GM21360 (cell line): ENCODE results near the gene FYB2.

Experiments used
- ATAC-seq: cut with Tn5 transposase; IDR thresholded peaks from one replicate; pipeline ENCODE4 v1.9.1; 2021; ENCODE audit warnings: mild to moderate bottlenecking, moderate library complexity; ENCODE audit not compliant: unreplicated experiment

Gene FYB2

DNA sequence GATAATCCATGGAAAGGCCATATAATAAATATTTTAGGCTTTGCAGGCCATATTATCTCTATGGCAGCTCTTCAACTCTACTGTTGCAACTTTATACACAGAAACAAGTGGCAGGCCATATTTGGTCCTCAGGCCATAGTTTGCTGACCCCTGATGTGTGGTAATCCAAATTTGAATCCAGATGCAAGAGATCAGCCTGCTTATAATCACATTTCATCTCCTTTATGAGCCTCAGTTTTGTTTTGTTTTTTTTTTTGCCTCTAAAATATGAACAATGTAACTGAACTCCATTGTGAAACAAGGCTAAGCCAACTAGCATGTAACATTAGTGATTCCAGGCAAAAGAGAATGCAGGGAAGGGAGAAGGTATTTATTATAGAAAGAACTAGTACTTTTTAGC, 92.5 kb downstream of the FYB2 start:
- ATAC-seq, result no peak

DNA sequence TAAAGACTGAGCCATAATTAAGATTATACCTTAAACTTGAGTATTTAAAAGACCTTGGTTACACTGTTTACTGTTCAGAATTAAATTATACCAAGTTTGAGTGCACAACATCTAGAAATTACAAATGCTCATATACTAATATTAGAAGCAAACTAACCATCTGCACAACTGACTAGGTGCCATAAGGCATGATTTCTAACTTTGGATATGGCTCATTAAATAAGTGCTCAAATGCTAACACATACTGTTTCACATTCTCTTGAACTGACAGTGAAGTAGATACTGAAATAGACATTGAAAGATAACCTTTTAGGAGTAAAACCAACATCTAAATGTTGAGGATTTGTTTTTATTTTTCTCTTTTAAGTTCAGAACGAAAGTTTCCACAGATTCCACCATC, 100.0 kb downstream of the FYB2 start:
- no peak for ATAC-seq

DNA sequence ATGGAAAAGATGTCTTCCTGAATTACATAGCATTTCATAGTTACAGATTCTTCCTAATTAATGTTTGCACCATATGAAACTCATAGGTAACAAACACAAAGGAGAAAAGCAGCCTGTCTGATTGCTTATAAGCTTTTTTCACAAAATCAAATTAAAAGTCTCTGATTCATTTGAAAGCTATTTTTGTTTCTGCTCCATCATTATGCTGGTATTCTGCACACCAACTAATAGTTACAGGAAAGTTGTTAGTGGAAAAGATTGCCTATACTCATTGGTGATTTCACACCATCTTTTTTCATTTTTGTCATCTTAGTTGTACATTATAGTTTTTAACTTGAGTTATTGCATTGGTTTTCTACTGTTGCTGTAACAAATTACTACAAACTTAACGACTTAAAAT, 104.0 kb downstream of the FYB2 start:
- no peak for ATAC-seq

DNA sequence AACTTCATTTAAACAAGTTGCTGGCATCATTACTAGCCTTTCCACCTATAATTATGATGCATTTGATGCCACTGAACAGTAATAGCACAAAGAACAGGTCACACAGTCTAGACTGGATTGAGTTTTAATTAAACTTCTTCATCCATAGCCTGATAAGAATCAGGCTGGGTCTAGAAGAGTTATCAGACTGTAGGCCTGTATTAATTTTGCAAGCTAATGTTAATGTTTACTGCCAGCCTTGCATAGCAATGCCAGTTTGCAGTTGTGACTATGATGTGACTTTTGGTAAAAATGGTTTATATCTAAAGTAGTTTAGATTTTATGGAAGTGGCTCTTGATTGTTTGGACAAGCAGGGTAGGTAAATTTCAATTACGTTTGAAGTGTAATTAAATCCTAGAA, 106.1 kb downstream of the FYB2 start:
- no peak for ATAC-seq

DNA sequence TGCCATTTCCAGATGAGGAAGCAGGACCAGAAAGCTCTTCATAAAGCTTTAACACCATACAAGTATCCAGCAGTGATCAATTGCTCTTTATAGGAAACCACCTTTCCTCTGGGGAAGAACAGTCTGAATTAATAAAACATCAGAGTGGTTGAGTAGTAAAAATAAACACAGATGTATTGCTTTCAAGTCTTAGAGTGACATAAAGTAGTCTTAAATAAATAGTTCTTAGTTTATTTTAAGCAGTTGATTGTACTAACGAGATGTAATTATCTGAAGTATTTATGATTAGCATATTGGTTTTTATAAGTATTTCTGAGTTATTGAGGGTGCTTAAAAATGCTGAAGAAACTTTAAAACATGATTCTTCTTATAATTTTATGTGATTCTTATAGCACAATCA, 107.1 kb downstream of the FYB2 start:
- no peak for ATAC-seq

DNA sequence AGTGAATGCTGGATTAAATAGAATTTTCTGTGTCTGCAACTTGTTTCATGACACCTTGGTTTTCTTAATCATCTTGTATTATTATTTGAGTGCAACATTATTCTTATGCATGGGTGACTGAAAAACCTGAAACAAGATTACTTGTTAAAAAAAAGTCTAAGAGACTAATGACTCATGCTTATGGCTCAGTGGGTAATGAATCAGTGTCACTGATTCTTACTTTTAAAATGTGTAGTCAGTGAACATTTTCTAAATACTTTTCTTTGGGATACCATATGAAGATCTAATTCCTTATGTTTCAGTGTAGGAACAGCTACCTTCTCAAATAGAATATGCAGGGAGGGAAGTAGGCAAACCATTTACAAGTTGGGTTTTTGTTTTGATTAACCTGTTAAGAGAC, 108.6 kb downstream of the FYB2 start:
- no peak for ATAC-seq

DNA sequence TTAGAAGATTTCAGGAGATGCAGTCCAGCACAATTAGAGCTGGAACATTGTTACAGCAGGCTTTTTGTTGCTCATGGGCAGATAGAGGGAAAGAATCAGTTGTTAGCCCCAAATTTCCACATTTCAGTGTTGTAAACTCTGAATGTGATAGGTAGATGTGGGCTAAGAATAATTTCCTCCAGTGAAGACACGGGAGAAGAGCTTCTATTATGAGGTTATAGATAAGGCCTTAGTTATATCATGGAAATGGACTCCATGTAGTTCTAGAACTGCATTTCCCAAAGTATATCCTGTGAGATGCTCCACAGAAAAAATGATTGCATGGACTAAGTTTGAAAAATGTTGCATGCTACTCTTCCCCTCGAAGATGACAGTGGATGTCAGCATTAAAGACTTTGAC, 109.2 kb downstream of the FYB2 start:
- ATAC-seq, result no peak

DNA sequence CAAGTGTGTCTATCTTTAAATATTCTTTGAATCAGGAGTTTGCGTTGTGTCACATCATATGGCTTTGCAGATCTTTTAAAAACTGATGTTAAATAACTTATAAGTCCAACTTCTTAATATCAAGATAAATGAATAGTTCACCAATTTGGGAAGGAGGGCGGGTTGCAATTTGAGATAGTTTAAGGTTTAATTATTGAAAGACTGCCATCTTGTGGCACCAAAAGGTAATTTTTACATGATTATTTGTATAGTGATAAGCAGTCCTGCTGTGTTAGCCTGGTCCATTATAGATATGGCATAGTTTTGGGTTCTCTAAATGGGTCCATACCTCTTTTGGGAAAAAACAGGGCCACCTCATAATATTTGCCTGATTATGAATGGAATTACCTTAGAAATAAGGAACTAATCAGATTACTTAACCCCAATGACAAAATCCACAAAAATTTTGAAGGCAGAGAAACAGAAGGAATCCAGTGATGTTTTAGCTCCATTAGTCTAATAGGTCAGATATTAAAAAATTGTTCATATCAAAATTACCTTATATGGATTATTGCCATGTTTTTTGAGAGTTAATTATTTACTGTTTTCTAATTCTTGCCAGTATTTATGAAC, 109.8 kb downstream of the FYB2 start:
- ATAC-seq, result no peak

DNA sequence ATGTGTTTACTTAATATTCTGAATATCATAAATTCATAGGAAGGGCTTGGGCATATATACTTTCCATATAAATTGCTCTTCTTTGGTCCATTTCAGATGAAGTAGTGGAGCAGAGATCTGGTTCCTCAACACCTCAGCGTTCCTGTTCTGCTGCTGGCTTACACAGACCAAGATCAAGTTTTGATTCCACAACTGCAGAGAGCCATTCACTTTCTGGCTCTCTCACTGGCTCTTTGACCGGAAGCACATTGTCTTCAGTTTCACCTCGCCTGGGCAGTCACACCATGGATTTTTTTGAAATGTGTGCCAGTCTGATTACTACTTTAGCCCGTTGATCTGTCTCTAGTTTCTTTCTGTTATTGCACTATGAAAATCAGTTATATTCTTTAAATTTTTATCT, 111.8 kb downstream of the FYB2 start:
- ATAC-seq, result no peak

DNA sequence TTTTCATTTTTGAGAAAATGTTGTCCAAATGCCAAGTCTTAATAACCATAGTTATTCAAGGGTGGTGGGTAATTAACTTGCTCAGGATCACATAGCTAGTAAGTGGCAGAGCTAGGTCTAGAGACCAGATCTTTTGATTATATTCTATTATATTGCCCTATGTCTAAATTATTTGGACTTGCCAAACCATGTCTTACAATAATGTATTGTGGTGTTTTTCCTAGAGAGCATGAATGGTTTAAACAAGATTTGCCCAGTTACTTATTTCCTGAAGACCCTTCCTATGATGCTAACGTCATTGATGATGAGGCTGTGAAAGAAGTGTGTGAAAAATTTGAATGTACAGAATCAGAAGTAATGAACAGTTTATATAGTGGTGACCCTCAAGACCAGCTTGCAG, 115.5 kb downstream of the FYB2 start:
- ATAC-seq, result no peak

DNA sequence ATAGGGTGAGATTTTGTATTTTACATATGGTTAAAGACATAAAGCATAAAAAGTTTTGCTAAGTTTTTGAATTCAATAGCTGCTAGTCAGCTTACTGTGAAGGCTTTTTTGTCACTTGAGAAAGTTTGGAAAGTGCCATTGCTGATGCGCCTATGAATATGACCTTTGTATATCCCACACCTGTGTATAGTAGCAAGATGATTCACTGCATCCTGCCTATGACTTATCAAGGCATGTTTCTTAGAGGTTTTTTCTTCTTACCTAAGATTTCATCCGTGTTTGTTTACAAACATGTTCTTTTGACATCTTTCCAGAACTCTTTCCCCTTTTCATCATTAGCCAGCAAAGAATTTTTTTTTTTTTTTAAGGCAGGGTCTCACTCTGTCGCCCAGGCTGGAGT, 122.5 kb downstream of the FYB2 start:
- ATAC-seq, result no peak

DNA sequence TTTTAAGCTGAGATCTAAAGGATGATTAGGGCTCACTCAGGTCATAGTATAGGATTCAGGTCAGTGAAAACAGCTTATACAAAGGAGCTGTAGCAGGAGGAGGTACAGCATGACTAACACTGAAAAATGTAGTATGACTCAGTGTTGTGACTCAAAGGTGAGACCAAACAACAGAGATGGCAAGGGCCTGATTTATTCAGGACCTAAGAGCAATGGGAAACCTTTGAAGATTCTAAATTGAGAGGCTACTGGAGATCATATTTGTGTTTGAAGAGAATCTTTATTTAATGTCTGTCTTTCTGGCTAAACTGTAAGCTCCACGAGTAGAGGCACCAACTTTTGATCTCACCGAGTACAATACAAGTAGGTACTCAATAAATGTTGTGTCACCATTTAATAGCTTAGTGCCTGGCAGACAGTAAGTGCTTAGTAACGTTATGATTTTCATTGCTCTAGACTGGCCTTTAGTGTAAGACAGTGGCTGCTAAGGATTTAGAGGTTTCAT, 130.6 kb downstream of the FYB2 start:
- peak; percentile 77 for ATAC-seq

DNA sequence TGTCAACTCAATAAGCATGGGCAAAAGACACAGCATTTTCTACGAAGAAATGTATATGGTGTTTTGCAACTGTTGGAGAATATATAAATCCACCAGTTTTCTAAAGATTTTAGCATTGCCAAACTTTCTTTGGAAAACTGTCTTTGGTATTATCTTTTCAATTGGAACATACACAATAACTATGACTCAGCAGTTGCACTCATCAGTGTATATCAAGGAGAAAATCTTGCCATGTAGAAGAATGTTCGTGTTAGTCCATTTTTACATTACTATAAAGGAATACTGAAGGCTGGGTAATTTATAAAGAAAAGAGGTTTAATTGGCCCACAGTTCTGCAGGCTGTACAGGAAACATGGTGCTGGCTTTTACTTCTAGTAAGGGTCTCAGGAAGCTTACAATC, 133.0 kb downstream of the FYB2 start:
- ATAC-seq, result no peak

DNA sequence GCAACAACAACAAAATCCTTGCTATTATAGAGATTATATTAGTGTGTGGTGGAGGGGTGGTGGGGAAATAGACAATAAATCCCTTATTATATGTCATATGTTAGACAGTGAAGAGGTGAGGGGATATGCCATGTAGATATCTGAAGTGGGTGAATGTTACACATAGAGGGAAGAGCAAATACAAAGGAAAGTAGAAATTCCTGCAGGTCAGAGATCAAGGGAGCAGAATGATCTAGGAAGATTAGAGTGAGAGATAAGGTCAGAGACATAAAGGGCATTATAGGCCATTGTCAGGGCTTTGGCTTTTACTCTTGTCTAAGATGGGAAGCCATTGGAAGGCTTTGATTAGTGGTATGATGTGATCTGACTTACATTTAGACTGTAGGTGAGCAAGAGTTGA, 135.6 kb downstream of the FYB2 start:
- ATAC-seq, result no peak

DNA sequence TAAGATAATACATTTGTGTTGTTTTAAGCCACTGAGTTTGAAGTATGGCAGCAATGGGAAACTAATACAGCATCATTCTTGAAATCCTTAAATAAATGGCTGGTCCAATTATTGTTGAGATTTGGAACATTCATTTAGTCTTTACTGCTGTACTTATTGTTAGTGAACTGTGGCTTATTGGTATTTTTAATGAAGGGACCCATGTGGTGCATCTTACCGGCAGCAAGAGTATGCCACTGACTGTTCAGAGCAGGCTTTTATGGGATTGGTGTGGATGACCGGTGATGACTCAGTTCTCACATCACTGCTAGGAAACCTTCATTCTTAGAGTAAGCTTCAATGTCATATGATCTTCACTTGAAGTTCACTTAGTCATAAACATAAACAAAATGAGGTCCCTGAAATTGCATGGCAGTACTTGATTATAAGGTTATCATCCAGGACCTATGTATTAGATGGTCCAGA, 142.6 kb downstream of the FYB2 start:
- ATAC-seq, result no peak

DNA sequence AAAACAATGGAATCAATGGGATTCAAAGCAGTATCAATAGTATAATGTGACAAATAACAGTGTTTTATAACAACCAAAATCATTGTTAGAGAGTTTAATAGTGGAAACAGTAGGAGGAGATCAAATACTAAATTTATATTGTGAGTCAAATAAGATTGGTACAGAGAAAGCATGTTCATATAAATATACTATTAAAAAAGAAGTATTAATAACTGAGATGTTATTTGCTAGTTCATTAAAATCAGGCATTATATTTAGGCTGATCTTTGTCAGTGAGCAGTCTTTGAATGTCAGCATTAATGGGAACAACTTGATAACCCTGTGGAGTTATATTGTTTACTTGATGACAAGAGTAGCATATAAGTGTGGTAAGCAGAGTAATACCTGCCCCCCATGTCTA, 143.4 kb downstream of the FYB2 start:
- no peak for ATAC-seq

DNA sequence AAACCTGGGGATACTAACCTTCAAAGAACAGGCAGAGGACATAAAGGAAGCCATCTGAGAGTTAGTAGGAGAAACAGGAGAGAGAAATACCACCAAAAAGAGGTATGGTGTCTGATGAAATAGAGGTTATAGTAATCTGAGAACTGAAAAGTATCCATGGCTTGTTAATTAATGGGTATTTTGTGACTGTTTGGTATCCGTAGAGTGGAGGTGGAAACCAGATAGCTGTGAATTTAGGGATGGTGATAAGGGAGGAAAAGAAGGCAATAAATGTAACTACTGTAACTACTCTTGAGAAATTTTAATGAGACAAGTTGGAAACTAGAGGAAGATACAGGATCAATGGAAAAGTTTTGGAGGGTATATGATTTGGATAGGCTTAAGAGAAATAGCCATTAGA, 146.6 kb downstream of the FYB2 start:
- no peak for ATAC-seq

DNA sequence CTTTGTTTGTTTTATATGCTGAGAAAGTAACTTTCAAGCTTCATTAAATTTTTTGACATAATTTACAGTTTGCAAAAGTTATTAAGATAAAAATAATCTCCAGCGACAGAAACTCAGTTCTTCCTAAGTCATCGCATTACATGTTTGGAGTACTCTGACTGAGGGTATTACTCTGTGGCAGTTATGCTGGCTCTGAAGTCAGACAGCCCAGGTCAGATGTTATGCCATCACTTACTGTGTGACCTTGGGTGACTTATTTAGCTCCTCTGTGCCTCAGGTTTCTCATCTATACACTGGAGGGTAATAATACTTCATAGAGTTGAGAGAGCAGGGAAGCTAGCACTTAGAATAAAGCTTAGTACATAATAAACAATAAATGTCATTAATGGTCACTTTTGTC, 147.7 kb downstream of the FYB2 start:
- ATAC-seq, result no peak

DNA sequence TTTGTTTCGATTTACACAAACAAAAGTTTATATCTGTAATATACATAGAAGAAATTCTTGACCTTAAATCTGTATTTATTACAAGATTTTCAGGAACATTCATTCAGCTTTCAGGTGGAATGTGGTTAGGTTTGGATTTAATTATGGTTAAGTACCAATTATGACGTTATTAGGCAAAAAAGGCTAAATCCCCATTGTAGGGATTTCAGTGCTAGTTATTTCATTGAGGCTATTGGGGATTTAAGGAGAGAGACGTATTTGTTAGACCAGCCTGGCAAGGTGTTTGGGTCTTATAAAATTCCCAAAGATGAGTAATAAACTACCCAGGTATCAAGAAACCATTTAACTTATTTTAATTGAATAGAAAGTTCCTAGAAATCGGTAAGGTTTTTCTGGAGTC, 148.1 kb downstream of the FYB2 start:
- ATAC-seq, result no peak

DNA sequence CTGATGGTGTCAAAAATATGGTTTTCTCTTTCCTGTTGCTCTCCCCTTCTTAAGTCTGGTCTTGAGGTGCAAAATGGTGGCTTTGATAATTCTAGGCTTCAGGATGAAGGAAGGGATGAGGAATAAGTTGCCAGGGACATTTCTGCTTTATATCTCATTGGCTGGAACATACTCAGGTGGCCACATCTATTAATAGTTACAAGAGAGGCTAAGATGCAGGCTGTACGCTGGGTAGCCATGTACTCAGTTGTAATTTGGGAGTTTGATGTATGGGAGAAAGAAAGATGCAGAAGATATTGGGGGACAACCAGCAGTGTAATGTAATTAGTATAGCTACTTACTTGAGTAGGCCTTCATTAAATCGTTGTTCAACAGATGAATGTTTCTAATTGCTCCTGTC, 148.9 kb downstream of the FYB2 start:
- ATAC-seq, result no peak
